SK-N-SH treated with all-trans-retinoic acid at 6 μM for 48 hours (cell line): ENCODE data around the gene CYP26C1.

Experiments used
- ATAC-seq: fragments of 200-7000 bp; cut with Tn5 transposase; 3 replicates; pipeline ENCODE4 v1.9.1; 2020; ENCODE audit warnings: mild to moderate bottlenecking, moderate library complexity
- ARNTL ChIP-seq: fragments of 450-650 bp; formaldehyde crosslinking; IDR thresholded peaks from 2 replicates; pipeline ENCODE4 v1.5.0; 2020; ENCODE audit warnings: low read depth, mild to moderate bottlenecking, moderate library complexity, borderline replicate concordance
- BACH2 ChIP-seq: fragments of 250-450 bp; sonication (Bioruptor Pico); IDR thresholded peaks from 2 replicates; pipeline ENCODE4 v1.9.0; 2021; ENCODE audit warnings: mild to moderate bottlenecking, borderline replicate concordance
- CSDC2 ChIP-seq: fragments of 250-450 bp; sonication (Bioruptor Pico); IDR thresholded peaks from 2 replicates; pipeline ENCODE4 v1.5.0; 2020; ENCODE audit warnings: mild to moderate bottlenecking, moderate library complexity
- ESRRG ChIP-seq: fragments of 250-450 bp; sonication (Bioruptor Pico); IDR thresholded peaks from 2 replicates; pipeline ENCODE4 v1.6.1; 2021; ENCODE audit warnings: mild to moderate bottlenecking
- GLIS3 ChIP-seq: fragments of 250-450 bp; sonication (Bioruptor Pico); IDR thresholded peaks from 2 replicates; pipeline ENCODE4 v1.5.0; 2020; ENCODE audit warnings: mild to moderate bottlenecking, moderate library complexity
- ISL1 ChIP-seq: fragments of 250-450 bp; sonication (Bioruptor Pico); IDR thresholded peaks from 2 replicates; pipeline ENCODE4 v2.1.2; 2022; ENCODE audit warnings: mild to moderate bottlenecking, moderate library complexity
- OSR1 ChIP-seq: fragments of 250-450 bp; sonication (Bioruptor Pico); IDR thresholded peaks from 2 replicates; pipeline ENCODE4 v1.8.0; 2022; ENCODE audit warnings: moderate library complexity, mild to moderate bottlenecking, inconsistent platforms
- PPARA ChIP-seq: fragments of 250-450 bp; sonication (Bioruptor Pico); IDR thresholded peaks from 2 replicates; pipeline ENCODE4 v1.5.0; 2020; ENCODE audit warnings: mild to moderate bottlenecking, borderline replicate concordance
- RARB ChIP-seq: fragments of 250-450 bp; sonication (Bioruptor Pico); IDR thresholded peaks from 2 replicates; pipeline ENCODE4 v1.8.0; 2021; ENCODE audit warnings: mild to moderate bottlenecking, moderate library complexity
- TCF4 ChIP-seq: fragments of 250-450 bp; sonication (Bioruptor Pico); IDR thresholded peaks from 2 replicates; pipeline ENCODE4 v1.8.0; 2021; ENCODE audit warnings: mild to moderate bottlenecking, moderate library complexity, borderline replicate concordance
- TOX ChIP-seq: fragments of 250-450 bp; sonication (Bioruptor Pico); IDR thresholded peaks from 2 replicates; pipeline ENCODE4 v1.8.0; 2021; ENCODE audit warnings: mild to moderate bottlenecking, moderate library complexity, borderline replicate concordance
- ZC3H10 ChIP-seq: fragments of 250-450 bp; sonication (Bioruptor Pico); IDR thresholded peaks from 2 replicates; pipeline ENCODE4 v1.5.1; 2021; ENCODE audit warnings: mild to moderate bottlenecking, moderate library complexity
- ZFP3 ChIP-seq: fragments of 250-450 bp; sonication (Bioruptor Pico); IDR thresholded peaks from 2 replicates; pipeline ENCODE4 v1.5.0; 2020; ENCODE audit warnings: mild to moderate bottlenecking, moderate library complexity
- ZFP30 ChIP-seq: fragments of 450-650 bp; formaldehyde crosslinking; IDR thresholded peaks from 2 replicates; pipeline ENCODE4 v1.5.0; 2022; ENCODE audit warnings: mild to moderate bottlenecking, moderate library complexity
- ZNF565 ChIP-seq: fragments of 450-650 bp; formaldehyde crosslinking; conservative IDR thresholded peaks from 2 replicates; pipeline ENCODE4 v1.5.0; 2020; ENCODE audit warnings: low read depth, mild to moderate bottlenecking, moderate library complexity
- ZNF70 ChIP-seq: fragments of 450-650 bp; formaldehyde crosslinking; IDR thresholded peaks from 2 replicates; pipeline ENCODE4 v1.5.0; 2020; ENCODE audit warnings: mild to moderate bottlenecking, moderate library complexity
- ZNF8 ChIP-seq: fragments of 450-650 bp; formaldehyde crosslinking; IDR thresholded peaks from 2 replicates; pipeline ENCODE4 v1.5.0; 2020; ENCODE audit warnings: mild to moderate bottlenecking, moderate library complexity
- TF ChIP-seq, protein P1 (sequence below): fragments of 250-450 bp; sonication (Bioruptor Pico); IDR thresholded peaks from 2 replicates; pipeline ENCODE4 v1.8.0; 2021; ENCODE audit warnings: low read depth, mild to moderate bottlenecking, moderate library complexity, borderline replicate concordance
- TF ChIP-seq, protein P2 (sequence below): fragments of 250-450 bp; sonication (Bioruptor Pico); IDR thresholded peaks from 2 replicates; pipeline ENCODE4 v1.5.0; 2020; ENCODE audit warnings: mild to moderate bottlenecking, moderate library complexity
- TF ChIP-seq, protein P3 (sequence below): fragments of 250-450 bp; sonication (Bioruptor Pico); IDR thresholded peaks from 2 replicates; pipeline ENCODE4 v1.5.1; 2020; ENCODE audit warnings: low read depth, mild to moderate bottlenecking, moderate library complexity
- TF ChIP-seq, protein P4 (sequence below): fragments of 250-450 bp; sonication (Bioruptor Pico); IDR thresholded peaks from 2 replicates; pipeline ENCODE4 v1.8.0; 2020; ENCODE audit warnings: mild to moderate bottlenecking, moderate library complexity, borderline replicate concordance
- TF ChIP-seq, protein P5 (sequence below): fragments of 250-450 bp; sonication (Bioruptor Pico); IDR thresholded peaks from 2 replicates; pipeline ENCODE4 v1.5.1; 2021; ENCODE audit warnings: mild to moderate bottlenecking, moderate library complexity

CYP26C1 gene

DNA sequence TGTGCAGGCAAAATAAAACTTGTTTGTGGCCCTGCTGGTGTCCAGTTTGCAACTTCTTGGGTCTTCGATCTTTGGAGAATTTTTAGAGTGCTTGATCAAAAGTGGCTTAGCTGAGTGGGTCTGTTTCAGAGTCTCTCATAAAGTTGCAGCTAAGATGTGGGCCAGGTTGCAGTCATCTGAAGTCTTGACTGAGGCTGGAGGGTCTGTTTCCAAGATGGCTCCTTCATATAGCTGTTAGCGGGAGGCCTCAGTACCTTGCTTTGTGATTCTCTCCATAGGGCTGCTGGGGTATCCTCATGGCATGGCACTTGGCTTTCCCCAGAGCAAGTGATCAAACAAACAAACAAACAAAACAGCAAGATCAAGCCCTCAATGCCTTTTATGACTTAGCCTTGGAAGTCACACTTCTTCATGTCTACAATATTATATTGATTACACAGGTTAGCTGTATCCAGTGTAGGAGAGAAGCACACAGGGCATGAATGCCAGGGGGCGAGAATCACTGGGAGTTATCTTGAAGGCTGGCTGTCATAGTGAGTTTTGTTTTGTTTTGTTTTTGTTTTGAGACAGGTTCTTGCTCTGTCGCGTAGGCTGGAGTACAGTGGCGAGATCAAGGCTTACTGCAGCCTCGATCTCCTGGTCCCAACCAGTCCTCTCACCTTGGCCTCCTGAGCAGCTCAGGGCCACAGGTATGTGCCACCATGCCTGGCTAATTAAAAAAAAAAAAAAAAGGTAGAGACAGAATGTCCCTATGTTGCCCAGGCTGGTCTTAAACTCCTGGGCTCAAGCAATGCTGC lies 23.3 kb downstream of the CYP26C1 start:
- ATAC-seq, result no peak
- TF ChIP-seq BACH2 (CRISPR knock-in tag), result no peak
- TF ChIP-seq, protein P1, sequence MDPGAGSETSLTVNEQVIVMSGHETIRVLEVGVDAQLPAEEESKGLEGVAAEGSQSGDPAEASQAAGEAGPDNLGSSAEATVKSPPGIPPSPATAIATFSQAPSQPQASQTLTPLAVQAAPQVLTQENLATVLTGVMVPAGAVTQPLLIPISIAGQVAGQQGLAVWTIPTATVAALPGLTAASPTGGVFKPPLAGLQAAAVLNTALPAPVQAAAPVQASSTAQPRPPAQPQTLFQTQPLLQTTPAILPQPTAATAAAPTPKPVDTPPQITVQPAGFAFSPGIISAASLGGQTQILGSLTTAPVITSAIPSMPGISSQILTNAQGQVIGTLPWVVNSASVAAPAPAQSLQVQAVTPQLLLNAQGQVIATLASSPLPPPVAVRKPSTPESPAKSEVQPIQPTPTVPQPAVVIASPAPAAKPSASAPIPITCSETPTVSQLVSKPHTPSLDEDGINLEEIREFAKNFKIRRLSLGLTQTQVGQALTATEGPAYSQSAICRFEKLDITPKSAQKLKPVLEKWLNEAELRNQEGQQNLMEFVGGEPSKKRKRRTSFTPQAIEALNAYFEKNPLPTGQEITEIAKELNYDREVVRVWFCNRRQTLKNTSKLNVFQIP, result no peak
- no peak for TF ChIP-seq ARNTL (CRISPR knock-in tag)
- no peak for TF ChIP-seq ZFP30 (CRISPR knock-in tag)
- TF ChIP-seq, protein P2, sequence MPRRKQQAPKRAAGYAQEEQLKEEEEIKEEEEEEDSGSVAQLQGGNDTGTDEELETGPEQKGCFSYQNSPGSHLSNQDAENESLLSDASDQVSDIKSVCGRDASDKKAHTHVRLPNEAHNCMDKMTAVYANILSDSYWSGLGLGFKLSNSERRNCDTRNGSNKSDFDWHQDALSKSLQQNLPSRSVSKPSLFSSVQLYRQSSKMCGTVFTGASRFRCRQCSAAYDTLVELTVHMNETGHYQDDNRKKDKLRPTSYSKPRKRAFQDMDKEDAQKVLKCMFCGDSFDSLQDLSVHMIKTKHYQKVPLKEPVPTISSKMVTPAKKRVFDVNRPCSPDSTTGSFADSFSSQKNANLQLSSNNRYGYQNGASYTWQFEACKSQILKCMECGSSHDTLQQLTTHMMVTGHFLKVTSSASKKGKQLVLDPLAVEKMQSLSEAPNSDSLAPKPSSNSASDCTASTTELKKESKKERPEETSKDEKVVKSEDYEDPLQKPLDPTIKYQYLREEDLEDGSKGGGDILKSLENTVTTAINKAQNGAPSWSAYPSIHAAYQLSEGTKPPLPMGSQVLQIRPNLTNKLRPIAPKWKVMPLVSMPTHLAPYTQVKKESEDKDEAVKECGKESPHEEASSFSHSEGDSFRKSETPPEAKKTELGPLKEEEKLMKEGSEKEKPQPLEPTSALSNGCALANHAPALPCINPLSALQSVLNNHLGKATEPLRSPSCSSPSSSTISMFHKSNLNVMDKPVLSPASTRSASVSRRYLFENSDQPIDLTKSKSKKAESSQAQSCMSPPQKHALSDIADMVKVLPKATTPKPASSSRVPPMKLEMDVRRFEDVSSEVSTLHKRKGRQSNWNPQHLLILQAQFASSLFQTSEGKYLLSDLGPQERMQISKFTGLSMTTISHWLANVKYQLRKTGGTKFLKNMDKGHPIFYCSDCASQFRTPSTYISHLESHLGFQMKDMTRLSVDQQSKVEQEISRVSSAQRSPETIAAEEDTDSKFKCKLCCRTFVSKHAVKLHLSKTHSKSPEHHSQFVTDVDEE (CRISPR knock-in tag), result no peak
- no peak for TF ChIP-seq ISL1 (CRISPR knock-in tag)
- TF ChIP-seq ZNF565 (CRISPR knock-in tag), result no peak
- TF ChIP-seq PPARA (CRISPR knock-in tag), result no peak
- TF ChIP-seq, protein P3, sequence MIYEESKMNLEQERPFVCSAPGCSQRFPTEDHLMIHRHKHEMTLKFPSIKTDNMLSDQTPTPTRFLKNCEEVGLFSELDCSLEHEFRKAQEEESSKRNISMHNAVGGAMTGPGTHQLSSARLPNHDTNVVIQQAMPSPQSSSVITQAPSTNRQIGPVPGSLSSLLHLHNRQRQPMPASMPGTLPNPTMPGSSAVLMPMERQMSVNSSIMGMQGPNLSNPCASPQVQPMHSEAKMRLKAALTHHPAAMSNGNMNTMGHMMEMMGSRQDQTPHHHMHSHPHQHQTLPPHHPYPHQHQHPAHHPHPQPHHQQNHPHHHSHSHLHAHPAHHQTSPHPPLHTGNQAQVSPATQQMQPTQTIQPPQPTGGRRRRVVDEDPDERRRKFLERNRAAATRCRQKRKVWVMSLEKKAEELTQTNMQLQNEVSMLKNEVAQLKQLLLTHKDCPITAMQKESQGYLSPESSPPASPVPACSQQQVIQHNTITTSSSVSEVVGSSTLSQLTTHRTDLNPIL (CRISPR knock-in tag), result no peak
- TF ChIP-seq RARB (CRISPR knock-in tag), result no peak
- no peak for TF ChIP-seq CSDC2 (CRISPR knock-in tag)
- TF ChIP-seq ESRRG (CRISPR knock-in tag), result no peak
- no peak for TF ChIP-seq ZC3H10
- no peak for TF ChIP-seq OSR1 (CRISPR knock-in tag)
- no peak for TF ChIP-seq ZNF70 (CRISPR knock-in tag)
- no peak for TF ChIP-seq TOX (CRISPR knock-in tag)
- TF ChIP-seq, protein P4, sequence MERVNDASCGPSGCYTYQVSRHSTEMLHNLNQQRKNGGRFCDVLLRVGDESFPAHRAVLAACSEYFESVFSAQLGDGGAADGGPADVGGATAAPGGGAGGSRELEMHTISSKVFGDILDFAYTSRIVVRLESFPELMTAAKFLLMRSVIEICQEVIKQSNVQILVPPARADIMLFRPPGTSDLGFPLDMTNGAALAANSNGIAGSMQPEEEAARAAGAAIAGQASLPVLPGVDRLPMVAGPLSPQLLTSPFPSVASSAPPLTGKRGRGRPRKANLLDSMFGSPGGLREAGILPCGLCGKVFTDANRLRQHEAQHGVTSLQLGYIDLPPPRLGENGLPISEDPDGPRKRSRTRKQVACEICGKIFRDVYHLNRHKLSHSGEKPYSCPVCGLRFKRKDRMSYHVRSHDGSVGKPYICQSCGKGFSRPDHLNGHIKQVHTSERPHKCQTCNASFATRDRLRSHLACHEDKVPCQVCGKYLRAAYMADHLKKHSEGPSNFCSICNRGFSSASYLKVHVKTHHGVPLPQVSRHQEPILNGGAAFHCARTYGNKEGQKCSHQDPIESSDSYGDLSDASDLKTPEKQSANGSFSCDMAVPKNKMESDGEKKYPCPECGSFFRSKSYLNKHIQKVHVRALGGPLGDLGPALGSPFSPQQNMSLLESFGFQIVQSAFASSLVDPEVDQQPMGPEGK, result no peak
- TF ChIP-seq, protein P5, sequence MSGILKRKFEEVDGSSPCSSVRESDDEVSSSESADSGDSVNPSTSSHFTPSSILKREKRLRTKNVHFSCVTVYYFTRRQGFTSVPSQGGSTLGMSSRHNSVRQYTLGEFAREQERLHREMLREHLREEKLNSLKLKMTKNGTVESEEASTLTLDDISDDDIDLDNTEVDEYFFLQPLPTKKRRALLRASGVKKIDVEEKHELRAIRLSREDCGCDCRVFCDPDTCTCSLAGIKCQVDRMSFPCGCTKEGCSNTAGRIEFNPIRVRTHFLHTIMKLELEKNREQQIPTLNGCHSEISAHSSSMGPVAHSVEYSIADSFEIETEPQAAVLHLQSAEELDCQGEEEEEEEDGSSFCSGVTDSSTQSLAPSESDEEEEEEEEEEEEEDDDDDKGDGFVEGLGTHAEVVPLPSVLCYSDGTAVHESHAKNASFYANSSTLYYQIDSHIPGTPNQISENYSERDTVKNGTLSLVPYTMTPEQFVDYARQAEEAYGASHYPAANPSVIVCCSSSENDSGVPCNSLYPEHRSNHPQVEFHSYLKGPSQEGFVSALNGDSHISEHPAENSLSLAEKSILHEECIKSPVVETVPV (CRISPR knock-in tag), result no peak
- TF ChIP-seq ZNF8 (CRISPR knock-in tag), result no peak

DNA sequence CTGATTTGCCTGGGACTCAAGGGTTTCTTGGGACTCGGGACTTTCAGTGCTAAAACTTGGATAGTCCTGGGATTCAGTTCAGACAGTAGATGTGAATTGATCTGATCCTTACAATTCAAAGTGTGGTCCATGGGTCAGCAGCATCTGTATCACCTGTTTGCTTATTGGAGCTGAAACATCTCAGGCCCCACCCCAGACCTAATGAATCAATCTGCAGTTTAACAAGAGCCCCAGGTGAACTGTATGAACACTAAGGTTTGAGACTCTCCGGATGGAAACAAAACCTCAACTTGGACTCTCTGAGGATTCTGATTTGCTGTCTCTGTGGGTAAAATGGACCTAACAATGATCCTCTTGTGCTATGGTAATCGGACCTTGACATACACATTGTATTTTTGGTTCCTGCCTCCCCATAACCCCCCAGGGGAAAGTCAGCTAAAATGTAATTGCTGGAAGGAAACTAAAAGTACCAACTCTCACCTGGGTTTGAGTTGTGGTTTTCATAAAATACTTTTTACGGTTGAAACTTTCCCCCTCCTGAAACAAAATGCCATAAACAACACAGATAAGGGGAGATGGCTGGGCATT lies 24.8 kb downstream of the CYP26C1 start:
- no peak for ATAC-seq
- TF ChIP-seq ZFP30 (CRISPR knock-in tag), result no peak
- TF ChIP-seq ARNTL (CRISPR knock-in tag), result no peak
- TF ChIP-seq GLIS3, result no peak
- TF ChIP-seq ESRRG (CRISPR knock-in tag), result no peak
- TF ChIP-seq, all 23 proteins: peak for 0

DNA sequence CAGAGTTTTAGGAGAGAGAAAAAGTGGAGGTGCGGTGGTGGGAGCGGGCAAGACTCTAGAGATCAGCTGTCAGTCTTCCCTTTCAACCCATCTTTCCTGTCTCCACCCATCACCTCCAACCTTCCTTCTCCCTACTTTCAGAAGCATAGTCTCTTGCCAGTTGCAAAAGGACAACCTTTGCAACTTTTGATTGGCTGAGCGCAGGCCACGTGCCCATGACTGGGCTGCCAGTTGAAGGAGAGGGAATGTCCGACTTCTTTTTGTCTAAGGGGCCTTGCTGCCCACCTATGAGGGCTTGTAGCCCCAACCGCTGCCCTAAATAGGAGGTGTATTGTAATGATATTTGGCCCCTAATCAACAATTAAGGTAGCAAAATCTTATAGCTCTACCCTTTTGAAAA lies 25.7 kb downstream of the CYP26C1 start:
- TF ChIP-seq PPARA (CRISPR knock-in tag) (no peak), TCF4 (CRISPR knock-in tag) (no peak), RARB (CRISPR knock-in tag) (no peak), ZNF70 (CRISPR knock-in tag) (no peak), ZFP30 (CRISPR knock-in tag) (no peak), ZC3H10 (no peak), ZFP3 (CRISPR knock-in tag) (no peak)
- TF ChIP-seq, protein P3 (CRISPR knock-in tag), result no peak
- TF ChIP-seq, protein P1, result no peak
- TF ChIP-seq, all 23 proteins: peak for 0
- no peak for ATAC-seq
